Measurements from ENCODE around the gene RFC5. TPM values are rescaled to one million over a fixed set of nuclear protein-coding genes. Genes with fewer than 3 reads are reported as not detected.

RFC5 gene
- total and polyA plus RNA-seq, 2 of the 13 experiments (the other 11 are each of a cell fraction or from before 2014, with no cell fraction given) = 16.8 to 51.4 TPM

DNA sequence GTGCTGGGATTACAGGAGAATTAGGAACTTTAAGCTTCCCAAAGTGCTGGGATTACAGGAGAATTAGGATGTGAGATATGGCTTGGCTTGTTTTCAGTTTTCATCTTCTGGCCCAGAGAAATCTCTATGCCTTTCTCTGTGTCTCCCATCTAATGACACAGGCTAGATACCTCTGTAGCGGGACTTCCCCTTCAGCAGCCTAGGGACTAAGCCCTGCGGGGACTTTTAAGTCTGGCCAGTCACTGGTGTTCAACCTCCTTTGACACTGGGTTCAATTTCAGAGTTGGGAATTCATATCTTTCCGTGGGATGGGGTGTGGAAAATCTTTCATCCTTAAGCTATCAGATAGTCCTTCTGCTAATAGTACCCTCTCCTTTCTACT is 6.2 kb downstream of the RFC5 start:
- Histone ChIP-seq H3K36me3 (replicated peaks in 1 of 2; ENCODE audit: control insufficient read depth in 1 of 2, insufficient read depth in 2 of 2, low read length in 2 of 2) (peaks cover 18 to 62% of the 10 kb centered on the region in 2 experiments), H3K4me1 (ENCODE audit: insufficient read depth, low read length) (peaks cover 12% of the 10 kb centered on the region), H3K27ac (ENCODE audit: extremely low read length, insufficient read depth, low read length) (no peak overlapping the region), H3K27me3 (ENCODE audit: control insufficient read depth in 1 of 2, insufficient read depth in 2 of 2, low read length in 2 of 2) (no peaks in the 10 kb centered on the region), H4K20me1 (ENCODE audit: insufficient read depth, low read length) (no peaks in the 10 kb centered on the region), H3K79me2 (ENCODE audit: insufficient read depth, low read length) (peaks cover 6% of the 10 kb centered on the region), H3K9me3 (ENCODE audit: low read length) (no peaks in the 10 kb centered on the region), H2AFZ (ENCODE audit: low read length) (no peak overlapping the region), H3K4me2 (ENCODE audit: low read depth, low read length) (no peak overlapping the region), H3K9ac (ENCODE audit: insufficient read depth, low read depth, low read length) (no peak overlapping the region), H3K4me3 (replicated peaks in 1 of 3; ENCODE audit: insufficient read depth in 1 of 3, low read depth in 2 of 3, low read length in 3 of 3) (no peak overlapping the region)
- in situ Hi-C loops (cut with HindIII; ENCODE audit: extremely low pct_ligation_motif_present, low pct_unique_long_range_greater_than_20kb) (no loop called here), intact Hi-C loops (cut with micrococcal nuclease; ENCODE audit: unreplicated experiment) (no loop called here)
- DNase-seq (ENCODE audit: low spot score) (no peak), FAIRE-seq (no peak), ATAC-seq (no peak)
- TF ChIP-seq PAX8 (CRISPR knock-in tag; IDR thresholded peaks at IDR 0.05; ENCODE audit: borderline replicate concordance) (no peak), ZNF30 (CRISPR knock-in tag; IDR thresholded peaks at IDR 0.05) (no peak), ZSCAN31 (CRISPR knock-in tag; IDR thresholded peaks at IDR 0.05; ENCODE audit: low read depth) (no peak), TAF1 (CRISPR knock-in tag; IDR thresholded peaks at IDR 0.05) (no peak), ZSCAN12 (CRISPR knock-in tag; IDR thresholded peaks at IDR 0.05) (no peak), ELF1 (CRISPR knock-in tag; IDR thresholded peaks at IDR 0.05) (no peak), GATAD1 (CRISPR knock-in tag; IDR thresholded peaks at IDR 0.05) (no peak), TEAD2 (CRISPR knock-in tag; IDR thresholded peaks at IDR 0.05) (no peak), TP53 (CRISPR knock-in tag; conservative IDR thresholded peaks at IDR 0.05) (no peak), TBL1XR1 (IDR thresholded peaks at IDR 0.05; ENCODE audit: borderline replicate concordance, low read length, partially characterized antibody) (no peak), ZNF260 (CRISPR knock-in tag; IDR thresholded peaks at IDR 0.05; ENCODE audit: borderline replicate concordance, low read depth) (no peak), CEBPG (CRISPR knock-in tag; IDR thresholded peaks at IDR 0.05) (no peak), NFE2 (CRISPR knock-in tag; IDR thresholded peaks at IDR 0.05) (no peak), ELF4 (CRISPR knock-in tag; IDR thresholded peaks at IDR 0.05; ENCODE audit: borderline replicate concordance) (no peak), NCOR1 (IDR thresholded peaks at IDR 0.05; ENCODE audit: borderline replicate concordance, low read length) (no peak)
- TF ChIP-seq, protein P1, sequence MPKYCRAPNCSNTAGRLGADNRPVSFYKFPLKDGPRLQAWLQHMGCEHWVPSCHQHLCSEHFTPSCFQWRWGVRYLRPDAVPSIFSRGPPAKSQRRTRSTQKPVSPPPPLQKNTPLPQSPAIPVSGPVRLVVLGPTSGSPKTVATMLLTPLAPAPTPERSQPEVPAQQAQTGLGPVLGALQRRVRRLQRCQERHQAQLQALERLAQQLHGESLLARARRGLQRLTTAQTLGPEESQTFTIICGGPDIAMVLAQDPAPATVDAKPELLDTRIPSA (CRISPR knock-in tag; IDR thresholded peaks at IDR 0.05; ENCODE audit: borderline replicate concordance) = no peak
- POLR2A ChIA-PET = no interaction called here
- WGBS (ENCODE audit: low lambda C conversion rate) = 95% methylated on average over 3 of the region's 3 CpGs
- CTCF ChIA-PET (ENCODE audit: low intra/inter-chr PET ratio, low total read pairs) = no interaction called here
- no TSS peak for BruUV-seq (replicated peaks)
